HG03196 (cell line): ENCODE data around the gene CIBAR2.

Experiments
- ATAC-seq: cut with Tn5 transposase; IDR thresholded peaks from one replicate; pipeline ENCODE4 v1.9.1; 2021; ENCODE audit not compliant: unreplicated experiment

Gene CIBAR2

GRCh38 chr16:85083051-85083639, 29.1 kb downstream of the CIBAR2 start:
- ATAC-seq, result no peak

- no peak for ATAC-seq
Measured at GRCh38 chr16:85082173-85083050, 29.9 kb downstream of the CIBAR2 start.

- no peak for ATAC-seq
Measured at GRCh38 chr16:85081765-85082164, 30.5 kb downstream of the CIBAR2 start.

- ATAC-seq, result no peak
Measured at GRCh38 chr16:85081038-85081437, 31.2 kb downstream of the CIBAR2 start.

- no peak for ATAC-seq
Measured at GRCh38 chr16:85079785-85080570, 32.3 kb downstream of the CIBAR2 start.

- no peak for ATAC-seq
Measured at GRCh38 chr16:85078952-85079351, 33.3 kb downstream of the CIBAR2 start.

- no peak for ATAC-seq
Measured at GRCh38 chr16:85078226-85078625, 34.0 kb downstream of the CIBAR2 start.

GRCh38 chr16:85077576-85078125, 34.6 kb downstream of the CIBAR2 start:
- no peak for ATAC-seq

- ATAC-seq, result no peak
Measured at GRCh38 chr16:85077039-85077438, 35.2 kb downstream of the CIBAR2 start.

GRCh38 chr16:85075236-85075924, 36.9 kb downstream of the CIBAR2 start:
- ATAC-seq, result no peak

- no peak for ATAC-seq
Measured at GRCh38 chr16:85074225-85074914, 37.9 kb downstream of the CIBAR2 start.

- ATAC-seq, result no peak
Measured at GRCh38 chr16:85072947-85073346, 39.3 kb downstream of the CIBAR2 start.

GRCh38 chr16:85072076-85072860, 40.0 kb downstream of the CIBAR2 start:
- ATAC-seq, result no peak

- ATAC-seq, result no peak
Measured at GRCh38 chr16:85069171-85069570, 43.1 kb downstream of the CIBAR2 start.

- ATAC-seq, result no peak
Measured at GRCh38 chr16:85068746-85069145, 43.5 kb downstream of the CIBAR2 start.

GRCh38 chr16:85067426-85067825, 44.8 kb downstream of the CIBAR2 start:
- ATAC-seq, result no peak

GRCh38 chr16:85067024-85067423, 45.2 kb downstream of the CIBAR2 start:
- ATAC-seq, result no peak

GRCh38 chr16:85066346-85066885, 45.9 kb downstream of the CIBAR2 start:
- ATAC-seq, result no peak

- ATAC-seq, result no peak
Measured at GRCh38 chr16:85065099-85065498, 47.2 kb downstream of the CIBAR2 start.
